WTC11 (cell line): Measurements from ENCODE around the gene ABCA13.

ENCODE experiments used
- ATF1 ChIP-seq: sonication (generic); formaldehyde crosslinking; IDR thresholded peaks from 2 replicates; pipeline ENCODE4 v1.8.1; 2023; ENCODE audit warnings: mild to moderate bottlenecking, moderate library complexity, missing genetic modification reagents
- JUN ChIP-seq: sonication (generic); formaldehyde crosslinking; IDR thresholded peaks from 2 replicates; pipeline ENCODE4 v1.8.0; 2023; ENCODE audit warnings: mild to moderate bottlenecking, missing genetic modification reagents
- TP53 ChIP-seq: sonication (generic); formaldehyde crosslinking; IDR thresholded peaks from 2 replicates; pipeline ENCODE4 v1.8.1; 2023; ENCODE audit warnings: mild to moderate bottlenecking, missing genetic modification reagents
- ZNF232 ChIP-seq: sonication (generic); formaldehyde crosslinking; IDR thresholded peaks from 2 replicates; pipeline ENCODE4 v1.8.0; 2022; ENCODE audit warnings: mild to moderate bottlenecking, missing genetic modification reagents
- TF ChIP-seq, protein P1 (sequence below): fragments of 200-600 bp; IDR thresholded peaks from 2 replicates; pipeline ENCODE4 v1.8.0; 2022; ENCODE audit warnings: antibody characterized with exemption
- TF ChIP-seq, protein P2 (sequence below): sonication (generic); formaldehyde crosslinking; IDR thresholded peaks from 2 replicates; pipeline ENCODE4 v1.8.1; 2023; ENCODE audit warnings: mild to moderate bottlenecking, missing genetic modification reagents
- TF ChIP-seq, protein P3 (sequence below): sonication (generic); formaldehyde crosslinking; IDR thresholded peaks from 2 replicates; pipeline ENCODE4 v1.8.1; 2023; ENCODE audit warnings: mild to moderate bottlenecking, missing genetic modification reagents
- TF ChIP-seq, protein P4 (sequence below): sonication (generic); formaldehyde crosslinking; IDR thresholded peaks from 2 replicates; pipeline ENCODE4 v1.8.0; 2023; ENCODE audit warnings: missing genetic modification reagents, mild to moderate bottlenecking, borderline replicate concordance
- TF ChIP-seq, protein P5 (sequence below): sonication (generic); formaldehyde crosslinking; IDR thresholded peaks from 2 replicates; pipeline ENCODE4 v1.8.0; 2022; ENCODE audit warnings: mild to moderate bottlenecking, missing genetic modification reagents
- TF ChIP-seq, protein P6 (sequence below): sonication (generic); formaldehyde crosslinking; IDR thresholded peaks from 2 replicates; pipeline ENCODE4 v1.8.1; 2022; ENCODE audit warnings: low read depth, missing genetic modification reagents, borderline replicate concordance

DNA sequence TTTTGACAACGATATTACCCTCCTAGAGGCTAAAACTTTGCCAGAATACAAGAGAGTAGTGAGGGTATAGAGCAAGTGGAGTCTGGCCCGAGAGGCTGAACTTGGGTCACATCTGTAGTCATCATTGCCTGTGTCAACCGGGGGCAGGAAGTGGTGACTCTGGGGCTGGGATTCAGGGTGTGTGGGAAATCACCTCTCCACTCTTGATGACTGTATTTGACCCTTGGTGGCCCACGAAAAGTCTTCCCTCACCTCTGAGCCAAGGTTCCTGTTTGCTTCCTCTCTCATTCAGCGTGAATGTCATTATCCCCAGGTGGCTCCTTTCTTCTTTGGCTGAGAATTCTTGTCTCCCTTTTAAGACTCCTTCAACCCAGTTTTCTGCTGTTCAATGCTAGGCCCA, 240.4 kb downstream of the ABCA13 start:
- TF ChIP-seq, protein P1, sequence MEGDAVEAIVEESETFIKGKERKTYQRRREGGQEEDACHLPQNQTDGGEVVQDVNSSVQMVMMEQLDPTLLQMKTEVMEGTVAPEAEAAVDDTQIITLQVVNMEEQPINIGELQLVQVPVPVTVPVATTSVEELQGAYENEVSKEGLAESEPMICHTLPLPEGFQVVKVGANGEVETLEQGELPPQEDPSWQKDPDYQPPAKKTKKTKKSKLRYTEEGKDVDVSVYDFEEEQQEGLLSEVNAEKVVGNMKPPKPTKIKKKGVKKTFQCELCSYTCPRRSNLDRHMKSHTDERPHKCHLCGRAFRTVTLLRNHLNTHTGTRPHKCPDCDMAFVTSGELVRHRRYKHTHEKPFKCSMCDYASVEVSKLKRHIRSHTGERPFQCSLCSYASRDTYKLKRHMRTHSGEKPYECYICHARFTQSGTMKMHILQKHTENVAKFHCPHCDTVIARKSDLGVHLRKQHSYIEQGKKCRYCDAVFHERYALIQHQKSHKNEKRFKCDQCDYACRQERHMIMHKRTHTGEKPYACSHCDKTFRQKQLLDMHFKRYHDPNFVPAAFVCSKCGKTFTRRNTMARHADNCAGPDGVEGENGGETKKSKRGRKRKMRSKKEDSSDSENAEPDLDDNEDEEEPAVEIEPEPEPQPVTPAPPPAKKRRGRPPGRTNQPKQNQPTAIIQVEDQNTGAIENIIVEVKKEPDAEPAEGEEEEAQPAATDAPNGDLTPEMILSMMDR, result no peak
- TF ChIP-seq JUN (CRISPR knock-in tag) (no peak), ATF1 (CRISPR knock-in tag) (no peak), ZNF232 (no peak), TP53 (no peak)
- TF ChIP-seq, protein P2, sequence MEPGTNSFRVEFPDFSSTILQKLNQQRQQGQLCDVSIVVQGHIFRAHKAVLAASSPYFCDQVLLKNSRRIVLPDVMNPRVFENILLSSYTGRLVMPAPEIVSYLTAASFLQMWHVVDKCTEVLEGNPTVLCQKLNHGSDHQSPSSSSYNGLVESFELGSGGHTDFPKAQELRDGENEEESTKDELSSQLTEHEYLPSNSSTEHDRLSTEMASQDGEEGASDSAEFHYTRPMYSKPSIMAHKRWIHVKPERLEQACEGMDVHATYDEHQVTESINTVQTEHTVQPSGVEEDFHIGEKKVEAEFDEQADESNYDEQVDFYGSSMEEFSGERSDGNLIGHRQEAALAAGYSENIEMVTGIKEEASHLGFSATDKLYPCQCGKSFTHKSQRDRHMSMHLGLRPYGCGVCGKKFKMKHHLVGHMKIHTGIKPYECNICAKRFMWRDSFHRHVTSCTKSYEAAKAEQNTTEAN, result no peak
- TF ChIP-seq, protein P3, sequence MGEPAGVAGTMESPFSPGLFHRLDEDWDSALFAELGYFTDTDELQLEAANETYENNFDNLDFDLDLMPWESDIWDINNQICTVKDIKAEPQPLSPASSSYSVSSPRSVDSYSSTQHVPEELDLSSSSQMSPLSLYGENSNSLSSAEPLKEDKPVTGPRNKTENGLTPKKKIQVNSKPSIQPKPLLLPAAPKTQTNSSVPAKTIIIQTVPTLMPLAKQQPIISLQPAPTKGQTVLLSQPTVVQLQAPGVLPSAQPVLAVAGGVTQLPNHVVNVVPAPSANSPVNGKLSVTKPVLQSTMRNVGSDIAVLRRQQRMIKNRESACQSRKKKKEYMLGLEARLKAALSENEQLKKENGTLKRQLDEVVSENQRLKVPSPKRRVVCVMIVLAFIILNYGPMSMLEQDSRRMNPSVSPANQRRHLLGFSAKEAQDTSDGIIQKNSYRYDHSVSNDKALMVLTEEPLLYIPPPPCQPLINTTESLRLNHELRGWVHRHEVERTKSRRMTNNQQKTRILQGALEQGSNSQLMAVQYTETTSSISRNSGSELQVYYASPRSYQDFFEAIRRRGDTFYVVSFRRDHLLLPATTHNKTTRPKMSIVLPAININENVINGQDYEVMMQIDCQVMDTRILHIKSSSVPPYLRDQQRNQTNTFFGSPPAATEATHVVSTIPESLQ (CRISPR knock-in tag), result no peak
- TF ChIP-seq, protein P4, sequence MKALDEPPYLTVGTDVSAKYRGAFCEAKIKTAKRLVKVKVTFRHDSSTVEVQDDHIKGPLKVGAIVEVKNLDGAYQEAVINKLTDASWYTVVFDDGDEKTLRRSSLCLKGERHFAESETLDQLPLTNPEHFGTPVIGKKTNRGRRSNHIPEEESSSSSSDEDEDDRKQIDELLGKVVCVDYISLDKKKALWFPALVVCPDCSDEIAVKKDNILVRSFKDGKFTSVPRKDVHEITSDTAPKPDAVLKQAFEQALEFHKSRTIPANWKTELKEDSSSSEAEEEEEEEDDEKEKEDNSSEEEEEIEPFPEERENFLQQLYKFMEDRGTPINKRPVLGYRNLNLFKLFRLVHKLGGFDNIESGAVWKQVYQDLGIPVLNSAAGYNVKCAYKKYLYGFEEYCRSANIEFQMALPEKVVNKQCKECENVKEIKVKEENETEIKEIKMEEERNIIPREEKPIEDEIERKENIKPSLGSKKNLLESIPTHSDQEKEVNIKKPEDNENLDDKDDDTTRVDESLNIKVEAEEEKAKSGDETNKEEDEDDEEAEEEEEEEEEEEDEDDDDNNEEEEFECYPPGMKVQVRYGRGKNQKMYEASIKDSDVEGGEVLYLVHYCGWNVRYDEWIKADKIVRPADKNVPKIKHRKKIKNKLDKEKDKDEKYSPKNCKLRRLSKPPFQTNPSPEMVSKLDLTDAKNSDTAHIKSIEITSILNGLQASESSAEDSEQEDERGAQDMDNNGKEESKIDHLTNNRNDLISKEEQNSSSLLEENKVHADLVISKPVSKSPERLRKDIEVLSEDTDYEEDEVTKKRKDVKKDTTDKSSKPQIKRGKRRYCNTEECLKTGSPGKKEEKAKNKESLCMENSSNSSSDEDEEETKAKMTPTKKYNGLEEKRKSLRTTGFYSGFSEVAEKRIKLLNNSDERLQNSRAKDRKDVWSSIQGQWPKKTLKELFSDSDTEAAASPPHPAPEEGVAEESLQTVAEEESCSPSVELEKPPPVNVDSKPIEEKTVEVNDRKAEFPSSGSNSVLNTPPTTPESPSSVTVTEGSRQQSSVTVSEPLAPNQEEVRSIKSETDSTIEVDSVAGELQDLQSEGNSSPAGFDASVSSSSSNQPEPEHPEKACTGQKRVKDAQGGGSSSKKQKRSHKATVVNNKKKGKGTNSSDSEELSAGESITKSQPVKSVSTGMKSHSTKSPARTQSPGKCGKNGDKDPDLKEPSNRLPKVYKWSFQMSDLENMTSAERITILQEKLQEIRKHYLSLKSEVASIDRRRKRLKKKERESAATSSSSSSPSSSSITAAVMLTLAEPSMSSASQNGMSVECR, result no peak
- TF ChIP-seq, protein P5, sequence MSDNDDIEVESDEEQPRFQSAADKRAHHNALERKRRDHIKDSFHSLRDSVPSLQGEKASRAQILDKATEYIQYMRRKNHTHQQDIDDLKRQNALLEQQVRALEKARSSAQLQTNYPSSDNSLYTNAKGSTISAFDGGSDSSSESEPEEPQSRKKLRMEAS (CRISPR knock-in tag), result no peak
- TF ChIP-seq, protein P6, sequence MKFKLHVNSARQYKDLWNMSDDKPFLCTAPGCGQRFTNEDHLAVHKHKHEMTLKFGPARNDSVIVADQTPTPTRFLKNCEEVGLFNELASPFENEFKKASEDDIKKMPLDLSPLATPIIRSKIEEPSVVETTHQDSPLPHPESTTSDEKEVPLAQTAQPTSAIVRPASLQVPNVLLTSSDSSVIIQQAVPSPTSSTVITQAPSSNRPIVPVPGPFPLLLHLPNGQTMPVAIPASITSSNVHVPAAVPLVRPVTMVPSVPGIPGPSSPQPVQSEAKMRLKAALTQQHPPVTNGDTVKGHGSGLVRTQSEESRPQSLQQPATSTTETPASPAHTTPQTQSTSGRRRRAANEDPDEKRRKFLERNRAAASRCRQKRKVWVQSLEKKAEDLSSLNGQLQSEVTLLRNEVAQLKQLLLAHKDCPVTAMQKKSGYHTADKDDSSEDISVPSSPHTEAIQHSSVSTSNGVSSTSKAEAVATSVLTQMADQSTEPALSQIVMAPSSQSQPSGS (CRISPR knock-in tag), result no peak
